ENCODE results near the gene NSD2. TPM values are rescaled to one million over a fixed set of nuclear protein-coding genes. Genes with fewer than 3 reads are reported as not detected.

NSD2 gene
- total RNA-seq, 1 donor from 2014 or later = 212 TPM

DNA sequence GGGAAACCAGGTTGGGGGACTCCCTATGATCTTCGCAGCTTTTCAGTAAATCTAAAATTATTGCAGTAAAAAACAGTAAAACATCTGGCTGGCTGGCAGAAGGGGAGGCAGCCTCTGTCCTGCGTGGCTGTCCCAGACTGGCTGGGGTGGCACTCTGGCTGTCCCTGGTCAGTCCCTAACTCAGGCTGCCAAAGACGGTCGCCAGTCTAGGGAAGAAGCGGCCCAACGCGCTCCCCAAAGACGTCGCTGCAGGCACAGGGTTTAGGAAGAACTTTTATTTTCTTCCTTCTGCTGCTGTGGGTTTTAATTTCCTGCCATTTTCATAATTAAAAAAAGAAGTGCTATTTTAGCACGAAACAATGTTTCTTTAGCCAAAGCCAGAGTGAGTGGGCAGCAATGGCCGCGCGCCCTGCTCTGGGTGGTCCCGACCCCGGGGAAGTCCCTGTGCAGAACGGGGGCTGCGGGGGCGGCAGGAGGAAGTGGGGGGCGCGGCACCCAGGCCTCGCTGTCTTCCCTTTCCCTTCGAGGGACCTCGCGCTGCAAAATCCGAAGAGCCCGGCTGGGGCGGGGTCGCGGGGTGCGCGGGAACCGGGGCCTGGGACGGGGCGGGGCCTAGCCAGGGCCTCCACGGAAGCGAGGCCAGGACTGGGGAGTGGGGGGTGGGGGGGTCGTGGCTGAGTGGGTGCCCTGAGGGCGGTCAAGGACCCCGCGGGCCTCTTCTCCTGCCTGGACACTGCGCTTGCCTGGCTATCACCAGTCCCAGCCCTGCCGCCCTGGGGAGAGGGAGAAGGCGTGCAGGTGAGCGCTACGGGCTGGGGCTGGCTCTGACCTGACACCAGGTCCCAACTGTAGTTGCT is 8.9 kb upstream of the NSD2 start:
- Mint-ChIP-seq H3K4me1 (ENCODE audit: low read depth) (peaks cover 21% of the 10 kb centered on the region), H3K9me3 (ENCODE audit: low read depth) (no peaks in the 10 kb centered on the region), H3K27me3 (peaks cover 3% of the 10 kb centered on the region), H3K4me3 (ENCODE audit: low read depth) (peak overlapping the region; percentile 50), H3K27ac (peak overlapping the region; percentile 45), H3K36me3 (ENCODE audit: insufficient read depth) (no peaks in the 10 kb centered on the region)
- DNase-seq (ENCODE audit: low spot score, unreplicated experiment) = no peak
- TF ChIP-seq, protein P1, sequence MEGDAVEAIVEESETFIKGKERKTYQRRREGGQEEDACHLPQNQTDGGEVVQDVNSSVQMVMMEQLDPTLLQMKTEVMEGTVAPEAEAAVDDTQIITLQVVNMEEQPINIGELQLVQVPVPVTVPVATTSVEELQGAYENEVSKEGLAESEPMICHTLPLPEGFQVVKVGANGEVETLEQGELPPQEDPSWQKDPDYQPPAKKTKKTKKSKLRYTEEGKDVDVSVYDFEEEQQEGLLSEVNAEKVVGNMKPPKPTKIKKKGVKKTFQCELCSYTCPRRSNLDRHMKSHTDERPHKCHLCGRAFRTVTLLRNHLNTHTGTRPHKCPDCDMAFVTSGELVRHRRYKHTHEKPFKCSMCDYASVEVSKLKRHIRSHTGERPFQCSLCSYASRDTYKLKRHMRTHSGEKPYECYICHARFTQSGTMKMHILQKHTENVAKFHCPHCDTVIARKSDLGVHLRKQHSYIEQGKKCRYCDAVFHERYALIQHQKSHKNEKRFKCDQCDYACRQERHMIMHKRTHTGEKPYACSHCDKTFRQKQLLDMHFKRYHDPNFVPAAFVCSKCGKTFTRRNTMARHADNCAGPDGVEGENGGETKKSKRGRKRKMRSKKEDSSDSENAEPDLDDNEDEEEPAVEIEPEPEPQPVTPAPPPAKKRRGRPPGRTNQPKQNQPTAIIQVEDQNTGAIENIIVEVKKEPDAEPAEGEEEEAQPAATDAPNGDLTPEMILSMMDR (IDR thresholded peaks at IDR 0.05; ENCODE audit: unreplicated experiment) = no peak

DNA sequence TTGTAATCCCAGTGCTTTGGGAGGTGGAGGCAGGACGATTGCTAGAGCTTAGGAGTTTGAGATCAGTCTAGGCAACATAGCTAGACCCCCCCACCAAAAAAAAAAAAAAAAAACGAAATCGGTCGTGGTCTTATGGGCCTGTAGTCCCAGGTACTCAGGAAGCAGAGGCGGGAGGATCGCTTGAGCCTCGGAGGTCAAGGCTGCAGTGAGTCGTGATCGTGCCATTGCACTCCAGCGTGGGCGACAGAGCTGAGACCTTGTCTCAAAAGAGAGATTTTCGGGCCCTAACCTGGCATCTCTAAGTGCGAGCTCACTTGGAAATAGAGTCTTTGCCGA is 8.3 kb upstream of the NSD2 start:
- Mint-ChIP-seq H3K4me1 (ENCODE audit: low read depth) (peaks cover 20% of the 10 kb centered on the region), H3K4me3 (ENCODE audit: low read depth) (no peak overlapping the region), H3K36me3 (ENCODE audit: insufficient read depth) (no peaks in the 10 kb centered on the region), H3K9me3 (ENCODE audit: low read depth) (no peaks in the 10 kb centered on the region), H3K27ac (peak overlapping the region; percentile 45), H3K27me3 (peaks cover 3% of the 10 kb centered on the region)
- no peak for DNase-seq (ENCODE audit: low spot score, unreplicated experiment)
- TF ChIP-seq, protein P1 (IDR thresholded peaks at IDR 0.05; ENCODE audit: unreplicated experiment) = no peak

DNA sequence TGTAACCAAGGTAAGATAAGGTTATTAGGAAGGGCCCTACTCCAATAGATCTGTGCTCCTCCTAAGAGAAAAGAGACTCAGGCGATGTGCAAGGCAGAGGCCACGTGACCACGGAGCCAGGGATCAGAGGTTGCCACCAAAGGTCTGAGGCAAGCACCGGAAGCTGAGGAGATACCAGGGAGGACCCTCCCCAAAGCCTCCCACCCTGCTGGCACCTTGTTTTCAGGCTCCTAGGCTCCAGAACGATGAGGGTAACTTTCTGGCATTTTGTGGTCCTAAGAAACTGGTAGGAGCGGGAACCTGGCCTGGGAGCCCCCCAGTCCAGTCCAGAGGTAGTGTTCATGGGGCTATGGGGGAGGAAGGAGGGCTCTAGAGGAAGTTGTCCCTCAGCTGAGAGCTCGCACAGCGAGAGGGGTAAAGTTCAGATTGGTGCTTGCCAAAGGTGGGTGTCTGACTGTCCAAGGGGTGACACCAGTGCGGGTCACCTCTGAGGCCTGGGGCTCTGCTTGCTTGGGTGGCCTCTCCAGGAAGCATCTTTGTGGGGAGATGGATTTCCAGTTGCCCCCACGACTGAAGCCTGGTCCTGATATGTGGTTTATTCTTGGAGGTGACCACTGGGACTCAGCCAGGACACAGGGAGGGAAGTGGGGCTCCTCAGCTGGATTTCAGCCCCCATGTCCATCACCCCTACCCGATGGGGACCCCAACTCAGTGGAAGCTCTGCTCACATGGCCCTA is 7.7 kb upstream of the NSD2 start:
- Mint-ChIP-seq H3K36me3 (ENCODE audit: insufficient read depth) (no peaks in the 10 kb centered on the region), H3K4me3 (ENCODE audit: low read depth) (peak overlapping the region; percentile 40)

DNA sequence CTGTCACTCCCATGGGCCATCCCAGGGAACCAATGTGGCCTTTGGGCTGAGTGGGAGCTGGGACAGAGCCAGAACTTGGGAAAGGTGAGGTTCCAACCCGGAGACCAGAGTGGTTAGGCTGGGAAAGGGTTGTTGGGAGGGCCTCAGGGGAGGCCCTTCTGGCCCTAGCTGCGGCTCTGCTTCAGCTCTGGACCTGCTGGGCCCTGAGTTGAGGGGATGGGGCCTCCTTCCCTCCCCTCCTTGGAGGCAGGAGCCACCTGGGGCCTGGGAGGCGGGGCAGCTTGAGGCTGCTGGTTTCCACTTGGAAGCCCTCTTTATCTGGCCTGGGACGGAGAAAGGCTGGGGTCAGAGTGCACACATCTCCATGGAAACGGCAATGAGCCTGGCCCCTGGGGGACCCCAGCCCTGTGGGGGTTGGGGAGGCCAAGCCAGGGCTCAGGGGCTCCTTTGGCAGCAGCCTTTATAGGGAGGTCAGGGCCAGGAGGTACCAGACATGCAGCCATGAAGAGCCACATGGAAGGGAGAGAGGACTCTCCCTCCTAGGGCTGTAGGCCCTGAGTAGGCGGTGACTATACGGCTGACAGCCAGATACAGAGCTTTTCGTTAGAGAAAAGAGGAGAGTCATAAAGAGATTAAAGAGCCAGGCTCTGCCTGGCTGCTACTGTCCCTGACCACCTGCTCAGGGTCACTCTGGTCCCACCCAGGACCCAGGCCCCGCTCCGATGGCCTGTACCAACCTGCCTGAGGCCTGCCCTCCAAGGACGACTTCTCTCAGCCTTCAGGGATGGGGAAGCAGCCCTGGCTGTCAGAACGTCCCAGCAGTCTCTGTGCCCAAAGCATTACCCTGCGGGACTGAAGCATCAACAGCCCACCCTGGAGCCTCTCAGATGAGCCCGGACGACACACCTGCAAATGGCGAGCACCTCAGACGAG is 6.9 kb upstream of the NSD2 start:
- Mint-ChIP-seq H3K4me3 (ENCODE audit: low read depth) (peak overlapping the region; percentile 35), H3K9me3 (ENCODE audit: low read depth) (no peaks in the 10 kb centered on the region), H3K27me3 (peaks cover under 1% of the 10 kb centered on the region)

More for the DNA sequence above, 7.7 kb upstream of the NSD2 start:
- TF ChIP-seq, protein P1 (IDR thresholded peaks at IDR 0.05; ENCODE audit: unreplicated experiment) = no peak
- H3K27ac Mint-ChIP-seq = peak overlapping the region; percentile 47
- H3K4me1 Mint-ChIP-seq (ENCODE audit: low read depth) = peaks cover 20% of the 10 kb centered on the region
- H3K9me3 Mint-ChIP-seq (ENCODE audit: low read depth) = no peaks in the 10 kb centered on the region
- DNase-seq (ENCODE audit: low spot score, unreplicated experiment) = no peak
- peaks cover 3% of the 10 kb centered on the region for H3K27me3 Mint-ChIP-seq

More for the DNA sequence above, 6.9 kb upstream of the NSD2 start:
- DNase-seq (ENCODE audit: low spot score, unreplicated experiment) = no peak
- H3K36me3 Mint-ChIP-seq (ENCODE audit: insufficient read depth) = no peaks in the 10 kb centered on the region
- TF ChIP-seq, protein P1 (IDR thresholded peaks at IDR 0.05; ENCODE audit: unreplicated experiment) = no peak
- H3K27ac Mint-ChIP-seq = peak overlapping the region; percentile 62
- peaks cover 20% of the 10 kb centered on the region for H3K4me1 Mint-ChIP-seq (ENCODE audit: low read depth)

Measured in progenitor cell of endocrine pancreas (in vitro differentiated cells).